Tibial artery (tissue), 4 donors: ENCODE measurements around the gene PTP4A2.
A peak's percentile ranks its signal among the peaks of the same experiment; 100 is the strongest.

Source experiments
- DNase-seq, 2 donors: peaks; one replicate each; pipeline ENCODE4 v3.0.0-alpha.2; 2019
- H3K27ac ChIP-seq, 2 donors: fragments of 200-600 bp; sonication (generic) in 1 of 2; 1 replicate in 1 of 2; 2 replicates in 1 of 2; pipeline ENCODE4 v1.5.1; 2018 to 2019; ENCODE audit warnings: mild to moderate bottlenecking in 1 of 2
- H3K27me3 ChIP-seq, 2 donors: fragments of 200-600 bp; sonication (generic) in 1 of 2; one replicate each; pipeline versions ENCODE4 v1.5.1 to v1.6.0; 2016 to 2019
- H3K36me3 ChIP-seq, 3 donors: fragments of 200-600 bp; sonication (generic) in 2 of 3; one replicate each; pipeline ENCODE4 v1.5.1; 2016 to 2019; ENCODE audit warnings: mild to moderate bottlenecking in 2 of 3
- H3K4me1 ChIP-seq, 4 donors: fragments of 200-600 bp; sonication (generic) in 2 of 4; 1 replicate in 3 of 4; 2 replicates in 1 of 4; pipeline ENCODE4 v1.5.1; 2016 to 2019
- H3K4me3 ChIP-seq, 2 donors: fragments of 200-600 bp; sonication (generic) in 1 of 2; 1 replicate in 1 of 2; 2 replicates in 1 of 2; pipeline ENCODE4 v1.5.1; 2018 to 2019; ENCODE audit warnings: mild to moderate bottlenecking in 2 of 2
- H3K9me3 ChIP-seq, 3 donors: fragments of 200-600 bp; sonication (generic) in 1 of 3; one replicate each; pipeline ENCODE4 v1.5.1; 2016 to 2019
- intact Hi-C: fragments of 100-400 bp; cut with DNase I; formaldehyde crosslinking; loops from one replicate; pipeline ENCODE4 v1.15.0; 2023; ENCODE audit warnings: low total_unique reads
- TF ChIP-seq, protein P1 (sequence below), 2 experiments: fragments of 200-600 bp in 1 of 2; fragments of 450-650 bp in 1 of 2; IDR thresholded peaks; one replicate each; pipeline ENCODE4 v1.5.1; 2017 to 2019; ENCODE audit warnings: antibody characterized with exemption in 2 of 2, mild to moderate bottlenecking in 1 of 2, moderate library complexity in 1 of 2

Gene PTP4A2

DNA sequence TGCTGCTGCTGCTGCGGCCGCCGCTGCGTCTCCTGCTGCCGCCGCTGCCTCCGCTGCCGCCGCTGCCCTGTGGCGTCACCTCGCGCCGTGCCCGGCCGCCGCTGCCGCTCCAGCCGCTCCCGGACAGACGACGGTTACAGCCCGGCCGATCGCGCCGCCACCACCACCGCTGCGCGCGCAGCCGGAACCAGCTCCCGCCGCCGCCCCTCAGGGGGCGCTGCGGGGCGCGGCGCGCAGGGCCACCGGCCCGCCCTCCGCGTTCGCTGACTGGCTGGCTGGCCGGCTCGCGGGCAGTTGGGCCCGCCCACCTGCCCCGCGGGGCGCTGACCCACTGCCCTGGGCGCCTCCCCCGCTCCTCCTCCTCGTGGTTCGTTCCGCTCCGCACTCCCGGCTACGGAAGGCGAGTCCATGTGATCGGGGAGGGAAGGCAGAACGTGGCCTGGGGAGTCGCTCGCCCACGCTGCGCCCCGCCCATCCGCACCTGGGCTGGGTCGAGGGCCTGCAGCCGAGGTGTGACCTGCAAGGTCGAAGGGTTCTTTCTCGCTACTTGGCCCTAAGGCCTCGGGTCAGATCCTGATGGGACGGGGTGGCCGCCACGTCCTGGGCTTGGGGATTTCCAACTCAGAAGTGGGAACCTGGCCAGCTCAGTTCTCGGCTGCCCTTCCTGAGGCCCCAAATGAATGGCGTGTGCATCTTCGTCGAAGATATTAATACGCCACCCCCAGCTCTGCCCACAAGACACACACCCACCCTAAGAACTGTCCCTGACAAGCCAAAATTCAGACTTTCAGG lies at the start of gene PTP4A2:
TSS of gene PTP4A2 (minus strand) at position 185 of the 792 bp plus-strand sequence. CDS start 19,303 bp downstream, outside the sequence.
- intact Hi-C loops = no loop called here
- TF ChIP-seq, protein P1, sequence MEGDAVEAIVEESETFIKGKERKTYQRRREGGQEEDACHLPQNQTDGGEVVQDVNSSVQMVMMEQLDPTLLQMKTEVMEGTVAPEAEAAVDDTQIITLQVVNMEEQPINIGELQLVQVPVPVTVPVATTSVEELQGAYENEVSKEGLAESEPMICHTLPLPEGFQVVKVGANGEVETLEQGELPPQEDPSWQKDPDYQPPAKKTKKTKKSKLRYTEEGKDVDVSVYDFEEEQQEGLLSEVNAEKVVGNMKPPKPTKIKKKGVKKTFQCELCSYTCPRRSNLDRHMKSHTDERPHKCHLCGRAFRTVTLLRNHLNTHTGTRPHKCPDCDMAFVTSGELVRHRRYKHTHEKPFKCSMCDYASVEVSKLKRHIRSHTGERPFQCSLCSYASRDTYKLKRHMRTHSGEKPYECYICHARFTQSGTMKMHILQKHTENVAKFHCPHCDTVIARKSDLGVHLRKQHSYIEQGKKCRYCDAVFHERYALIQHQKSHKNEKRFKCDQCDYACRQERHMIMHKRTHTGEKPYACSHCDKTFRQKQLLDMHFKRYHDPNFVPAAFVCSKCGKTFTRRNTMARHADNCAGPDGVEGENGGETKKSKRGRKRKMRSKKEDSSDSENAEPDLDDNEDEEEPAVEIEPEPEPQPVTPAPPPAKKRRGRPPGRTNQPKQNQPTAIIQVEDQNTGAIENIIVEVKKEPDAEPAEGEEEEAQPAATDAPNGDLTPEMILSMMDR (IDR thresholded peaks at IDR 0.05) = peak in 1 of 2 experiments; percentile 89
- Histone ChIP-seq H3K36me3 (no peaks in the 10 kb centered on the region), H3K9me3 (no peaks in the 10 kb centered on the region), H3K27me3 (no peaks in the 10 kb centered on the region), H3K4me1 (peaks cover 0 to 48% (median 26%) of the 10 kb centered on the region in 4 donors), H3K4me3 (peak within 1 kb of the TSS; percentile 77 to 90), H3K27ac (peak within 1 kb of the TSS; percentile 93 to 97)
- DNase-seq = peak; percentile 91 to 96

DNA sequence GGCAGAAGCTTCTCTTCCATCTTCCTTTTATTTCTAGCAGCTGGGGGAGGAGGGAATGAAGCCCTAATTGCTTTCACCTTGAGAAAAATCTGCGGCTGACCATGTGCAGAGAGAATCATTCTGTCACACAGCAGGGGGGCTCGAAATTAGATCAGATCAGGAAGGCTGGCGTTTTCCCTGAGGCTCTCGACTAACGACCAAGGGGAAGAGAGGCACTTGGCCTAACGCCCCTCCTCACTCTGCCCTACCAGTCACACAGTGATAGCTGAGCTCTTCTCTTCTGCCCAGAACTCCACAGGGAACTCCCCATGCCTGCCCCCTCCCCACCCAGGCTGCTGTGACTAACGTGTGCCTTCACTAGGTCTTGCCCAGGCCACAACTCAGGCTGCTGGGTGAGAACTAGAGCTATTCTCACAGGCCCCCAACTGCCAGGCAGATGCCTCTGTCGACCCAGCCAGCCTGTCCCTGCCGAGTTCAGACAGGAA lies 49.0 kb upstream of the PTP4A2 start:
- TF ChIP-seq, protein P1 (IDR thresholded peaks at IDR 0.05) = no peak
- Histone ChIP-seq H3K27me3 (no peaks in the 10 kb centered on the region), H3K27ac (no peak overlapping the region), H3K9me3 (no peaks in the 10 kb centered on the region), H3K36me3 (no peaks in the 10 kb centered on the region), H3K4me3 (no peak overlapping the region), H3K4me1 (peaks cover 0 to 17% (median 0%) of the 10 kb centered on the region in 4 donors)
- intact Hi-C loops = no loop called here
- no peak for DNase-seq

DNA sequence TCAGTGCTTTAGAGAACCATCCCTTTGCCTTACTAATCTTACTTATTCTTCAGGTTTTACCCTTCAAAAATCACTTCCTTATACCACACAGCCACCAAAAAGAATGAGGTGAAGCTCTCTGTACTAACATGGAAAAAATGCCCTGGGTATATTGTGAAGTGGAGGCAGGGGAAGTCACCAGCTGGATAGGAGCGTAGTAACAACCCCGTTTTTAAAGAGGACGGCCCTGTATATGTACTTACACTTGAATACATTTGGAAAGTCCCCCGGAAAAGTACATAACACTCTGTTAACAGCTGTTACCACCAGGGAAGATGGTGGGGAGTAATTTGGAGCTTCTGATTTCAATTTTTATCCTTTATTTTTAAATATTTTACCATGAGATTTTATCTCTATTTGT lies 47.3 kb upstream of the PTP4A2 start:
- Histone ChIP-seq H3K4me1 (peaks cover 0 to 6% (median 0%) of the 10 kb centered on the region in 4 donors), H3K27ac (peak overlapping the region in 1 of 2 donors; percentile 21)
- intact Hi-C loops = no loop called here

DNA sequence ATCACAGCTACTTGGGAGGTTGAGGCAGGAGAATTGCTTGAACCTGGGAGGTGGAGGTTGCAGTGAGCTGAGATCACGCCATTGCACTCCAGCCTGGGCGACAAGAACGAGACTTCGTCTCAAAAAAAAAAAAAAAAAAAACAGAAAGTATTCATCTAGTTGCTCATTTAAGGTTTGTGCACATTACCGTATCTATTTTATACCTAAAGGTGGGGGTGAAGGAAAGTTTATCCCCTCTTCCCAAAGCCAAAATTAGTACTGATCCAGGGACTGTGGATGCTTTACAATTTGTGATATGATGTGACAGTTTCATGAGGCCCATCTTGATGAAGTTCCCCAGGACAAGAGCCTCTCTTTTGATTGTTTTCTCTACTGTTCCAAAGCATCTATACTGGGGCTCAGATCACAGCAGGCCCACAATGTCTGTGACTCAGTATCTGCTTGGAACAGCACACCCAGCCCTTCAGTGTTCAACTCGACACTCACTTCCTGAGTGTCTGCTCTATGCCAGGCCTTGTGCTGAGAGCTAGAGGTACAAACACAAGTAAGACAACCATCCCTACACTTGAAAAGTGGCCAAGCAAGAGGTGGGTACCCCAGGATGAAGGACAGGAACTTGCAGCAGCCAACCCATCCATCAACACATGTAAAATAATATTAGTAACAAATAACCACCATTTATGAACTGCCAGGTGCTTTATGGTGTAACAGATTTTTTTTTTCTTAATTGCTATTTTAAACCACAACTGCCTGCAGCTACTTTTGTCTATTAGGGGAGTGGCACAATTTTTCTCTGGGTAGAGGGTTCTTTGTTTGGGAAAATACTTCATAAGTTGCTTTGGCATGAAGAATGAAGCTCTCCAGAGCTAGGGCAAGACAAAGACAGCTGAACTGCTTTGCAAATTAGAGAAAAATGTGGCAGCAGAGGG lies 46.5 kb upstream of the PTP4A2 start:
- Histone ChIP-seq H3K27ac (peak overlapping the region in 1 of 2 donors; percentile 21), H3K36me3 (no peaks in the 10 kb centered on the region), H3K9me3 (no peaks in the 10 kb centered on the region), H3K27me3 (no peaks in the 10 kb centered on the region), H3K4me1 (peaks cover 0 to 6% (median 0%) of the 10 kb centered on the region in 4 donors), H3K4me3 (no peak overlapping the region)
- intact Hi-C loops = no loop called here
- TF ChIP-seq, protein P1 (IDR thresholded peaks at IDR 0.05) = no peak
- DNase-seq = no peak

More for the DNA sequence above, 47.3 kb upstream of the PTP4A2 start:
- Histone ChIP-seq H3K9me3 (no peaks in the 10 kb centered on the region), H3K4me3 (no peak overlapping the region), H3K36me3 (no peaks in the 10 kb centered on the region), H3K27me3 (no peaks in the 10 kb centered on the region)
- DNase-seq = no peak
- TF ChIP-seq, protein P1 (IDR thresholded peaks at IDR 0.05) = no peak

DNA sequence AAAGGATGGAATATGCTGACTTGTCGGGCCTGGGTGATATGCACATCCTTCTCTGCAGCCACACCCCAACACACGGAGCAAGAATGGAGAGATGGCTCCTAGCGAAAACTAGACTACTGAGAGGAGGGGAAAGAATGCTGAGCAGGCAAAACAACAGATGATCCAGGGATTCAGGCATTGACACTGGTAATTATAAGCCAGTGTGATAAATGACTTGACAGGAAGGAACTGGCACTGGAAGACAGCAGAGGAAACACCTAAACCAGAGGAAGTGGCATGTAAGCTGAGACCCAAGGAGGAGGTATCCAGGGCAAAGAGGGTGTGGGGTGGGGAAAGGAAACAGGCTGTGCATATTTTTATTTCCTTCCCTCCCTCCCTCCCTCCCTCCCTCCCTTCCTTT lies 43.8 kb upstream of the PTP4A2 start:
- intact Hi-C loops = no loop called here
- Histone ChIP-seq H3K4me1 (peaks cover 0 to 15% (median 7%) of the 10 kb centered on the region in 4 donors), H3K4me3 (no peak overlapping the region), H3K36me3 (no peaks in the 10 kb centered on the region), H3K27ac (no peak overlapping the region), H3K27me3 (no peaks in the 10 kb centered on the region), H3K9me3 (no peaks in the 10 kb centered on the region)
- DNase-seq = no peak
- TF ChIP-seq, protein P1 (IDR thresholded peaks at IDR 0.05) = no peak
